Activated T-cell treated with anti-CD3 and anti-CD28 coated beads, Interleukin-2, amount 50 U/mL, for 1 hour (primary cell): ENCODE measurements around the gene OR5D14.

Source experiments
- DNase-seq: peaks from one replicate; pipeline ENCODE4 v3.0.0-alpha.2; 2020

OR5D14 gene

GRCh38 chr11:55795256-55795655, at the start of gene OR5D14:
TSS of gene OR5D14 (plus strand) at chr11:55795556. CDS start at chr11:55795556, 0 bp downstream.
- no peak for DNase-seq

DNA sequence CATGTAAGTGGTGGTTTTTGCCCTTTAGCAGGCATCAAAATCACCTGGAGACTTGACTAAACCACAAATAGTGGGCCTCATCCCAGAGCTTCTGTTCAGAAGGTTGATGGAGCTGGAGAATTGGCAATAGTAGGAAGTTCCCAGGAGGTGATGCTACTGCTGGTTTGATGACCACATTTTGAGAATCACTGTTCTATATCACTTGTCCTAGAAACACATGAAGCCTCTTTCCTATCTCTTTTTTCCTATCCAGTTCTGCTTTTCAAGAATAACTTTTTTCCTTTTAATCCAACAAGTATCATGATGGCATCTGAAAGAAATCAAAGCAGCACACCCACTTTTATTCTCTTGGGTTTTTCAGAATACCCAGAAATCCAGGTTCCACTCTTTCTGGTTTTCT, 22.2 kb upstream of the OR5D14 start, which contains the start of gene OR5D13:
Gene OR5D13 (plus strand): TSS at position 301 of the 400 bp plus-strand sequence. CDS start 0 bp downstream, at position 301.
- no peak for DNase-seq

GRCh38 chr11:55791606-55792005, 3.8 kb upstream of the OR5D14 start:
- DNase-seq = no peak

- no peak for DNase-seq
Measured at GRCh38 chr11:55793321-55793720, 2.0 kb upstream of the OR5D14 start.

- DNase-seq = no peak
Measured at GRCh38 chr11:55806248-55806647, 10.9 kb downstream of the OR5D14 start.

GRCh38 chr11:55811067-55811466, 15.7 kb downstream of the OR5D14 start, which contains the start of gene OR5L1:
TSS of gene OR5L1 (plus strand) at chr11:55811367. CDS start at chr11:55811467, 100 bp downstream.
- DNase-seq = no peak

- DNase-seq = no peak
Measured at GRCh38 chr11:55819330-55819729, 24.0 kb downstream of the OR5D14 start, which contains the start of gene OR5D18. TSS of gene OR5D18 (plus strand) at chr11:55819630. CDS start at chr11:55819630, 0 bp downstream.

GRCh38 chr11:55826919-55827318, 31.6 kb downstream of the OR5D14 start, which contains the start of gene OR5L2:
TSS of gene OR5L2 (plus strand) at chr11:55827219. CDS start at chr11:55827219, 0 bp downstream.
- no peak for DNase-seq

DNA sequence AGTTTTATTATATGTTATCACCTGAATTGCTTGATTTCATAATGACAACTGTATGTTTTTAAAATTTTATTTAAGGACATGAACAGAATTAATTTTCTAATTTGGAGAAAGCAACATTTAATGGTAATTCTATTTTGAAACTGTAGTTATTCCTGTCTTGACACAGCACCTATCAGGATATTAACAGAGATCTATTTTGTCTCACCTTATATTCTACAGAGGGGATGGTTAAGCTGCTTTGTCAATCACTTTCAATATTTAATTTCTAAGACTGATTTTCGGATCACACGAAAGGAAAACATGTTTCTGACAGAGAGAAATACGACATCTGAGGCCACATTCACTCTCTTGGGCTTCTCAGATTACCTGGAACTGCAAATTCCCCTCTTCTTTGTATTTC, 43.1 kb downstream of the OR5D14 start, which contains the start of gene OR5D16:
Gene OR5D16 (plus strand): TSS at position 301 of the 400 bp plus-strand sequence. CDS start 0 bp downstream, at position 301.
- no peak for DNase-seq
